Muscle layer of colon (tissue), 2 donors: ENCODE results near the gene DNAH3.
"Not testable (repeated sequence)": the region's sequence is repeated elsewhere in the genome, so short reads cannot be mapped to it uniquely, and the experiment has no call there.

Experiments
- H3K27ac ChIP-seq: one replicate; pipeline ENCODE4 v1.7.0; 2013; ENCODE audit warnings: low read depth, mild to moderate bottlenecking, low read length, moderate library complexity
- H3K27me3 ChIP-seq, 2 donors: one replicate each; pipeline ENCODE4 v1.7.0; 2013; ENCODE audit warnings: low read length in 2 of 2, mild to moderate bottlenecking in 2 of 2; ENCODE audit not compliant: insufficient read depth in 2 of 2, control insufficient read depth in 1 of 2
- H3K36me3 ChIP-seq: one replicate; pipeline ENCODE4 v1.7.0; 2013; ENCODE audit warnings: mild to moderate bottlenecking, low read length; ENCODE audit not compliant: insufficient read depth
- H3K4me1 ChIP-seq: one replicate; pipeline ENCODE4 v1.7.0; 2013; ENCODE audit warnings: mild to moderate bottlenecking, low read length; ENCODE audit not compliant: insufficient read depth
- H3K4me3 ChIP-seq, 2 donors: one replicate each; pipeline ENCODE4 v1.7.0; 2013; ENCODE audit warnings: low read length in 2 of 2, low read depth in 1 of 2, mild to moderate bottlenecking in 1 of 2, moderate library complexity in 1 of 2
- H3K9ac ChIP-seq: one replicate; pipeline ENCODE4 v1.7.0; 2013; ENCODE audit warnings: low read length
- H3K9me3 ChIP-seq: one replicate; pipeline ENCODE4 v1.7.0; 2013; ENCODE audit warnings: mild to moderate bottlenecking, low read length
- donor health status: abdominal sarcoma.
- donor health status: Adenocarcinoma of cecum.

Gene DNAH3

DNA sequence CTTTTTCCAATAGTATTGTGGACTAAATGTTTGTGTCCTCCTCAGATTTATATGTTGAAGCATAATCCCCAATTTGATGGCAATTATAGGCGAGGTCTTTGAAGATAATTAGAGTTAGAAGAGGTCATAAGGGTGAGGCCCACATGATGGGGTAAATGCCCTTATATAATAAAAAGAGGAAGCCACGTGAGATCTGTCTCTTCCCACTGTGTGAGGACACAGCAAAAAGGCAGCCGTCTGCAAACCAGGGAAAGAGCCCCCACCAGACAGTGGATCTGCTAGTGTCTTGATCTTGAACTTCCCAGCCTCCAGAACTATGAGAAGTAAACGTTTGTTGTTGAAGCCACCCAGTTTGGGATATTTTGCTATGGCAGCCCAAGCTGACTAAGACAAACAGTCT is 174.1 kb downstream of the DNAH3 start:
- Histone ChIP-seq H3K4me3 (no peak overlapping the region), H3K4me1 (no peaks in the 10 kb centered on the region), H3K9me3 (no peaks in the 10 kb centered on the region), H3K36me3 (no peaks in the 10 kb centered on the region), H3K27ac (no peak overlapping the region), H3K27me3 (no peaks in the 10 kb centered on the region), H3K9ac (no peak overlapping the region)

DNA sequence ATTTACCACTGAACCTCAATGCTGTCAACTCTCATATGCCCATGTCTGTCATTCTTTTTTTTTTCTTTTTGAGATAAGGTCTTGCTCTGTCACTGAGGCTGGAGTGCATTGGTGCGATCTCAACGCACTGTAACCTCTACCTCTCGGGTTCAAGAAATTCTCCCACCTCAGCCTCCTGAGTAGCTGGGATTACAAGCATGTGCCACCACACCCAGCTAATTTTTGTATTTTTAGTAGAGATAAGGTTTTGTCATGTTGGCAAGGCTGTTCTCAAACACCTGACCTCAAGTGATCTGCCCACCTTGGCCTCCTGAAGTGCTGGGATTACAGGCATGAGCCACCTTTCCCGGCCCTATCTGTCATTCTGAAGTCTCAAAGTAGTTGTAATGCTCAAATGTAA is 177.4 kb downstream of the DNAH3 start:
- H3K4me1 ChIP-seq, H3K4me3 ChIP-seq, H3K36me3 ChIP-seq, H3K27me3 ChIP-seq, H3K9me3 ChIP-seq, H3K9ac ChIP-seq, H3K27ac ChIP-seq: not testable (repeated sequence)

DNA sequence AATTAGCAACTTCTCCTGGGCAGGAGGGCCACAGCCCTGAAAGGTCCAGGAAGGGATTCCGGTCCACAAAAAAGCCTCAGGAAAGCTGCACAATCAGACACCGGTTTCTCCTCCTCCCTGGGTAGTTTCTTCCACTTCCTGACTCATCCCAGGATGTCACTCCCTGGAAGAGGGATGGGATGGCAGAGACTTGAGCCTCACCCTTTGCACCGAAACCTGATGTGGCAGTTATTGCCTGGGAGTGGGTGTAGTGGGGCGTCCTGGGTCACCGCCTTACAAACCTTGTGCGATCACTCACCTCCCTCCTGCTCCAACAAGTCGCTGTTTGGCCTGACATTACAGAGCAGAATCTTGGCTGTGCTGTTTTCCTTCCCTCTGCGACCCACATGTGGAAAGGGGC is 179.2 kb downstream of the DNAH3 start:
- no peaks in the 10 kb centered on the region for H3K4me1 ChIP-seq
- H3K36me3 ChIP-seq, result no peaks in the 10 kb centered on the region
- no peak overlapping the region for H3K4me3 ChIP-seq
- H3K9me3 ChIP-seq, result no peaks in the 10 kb centered on the region
- H3K9ac ChIP-seq, result no peak overlapping the region
- H3K27ac ChIP-seq, result no peak overlapping the region
- no peaks in the 10 kb centered on the region for H3K27me3 ChIP-seq

DNA sequence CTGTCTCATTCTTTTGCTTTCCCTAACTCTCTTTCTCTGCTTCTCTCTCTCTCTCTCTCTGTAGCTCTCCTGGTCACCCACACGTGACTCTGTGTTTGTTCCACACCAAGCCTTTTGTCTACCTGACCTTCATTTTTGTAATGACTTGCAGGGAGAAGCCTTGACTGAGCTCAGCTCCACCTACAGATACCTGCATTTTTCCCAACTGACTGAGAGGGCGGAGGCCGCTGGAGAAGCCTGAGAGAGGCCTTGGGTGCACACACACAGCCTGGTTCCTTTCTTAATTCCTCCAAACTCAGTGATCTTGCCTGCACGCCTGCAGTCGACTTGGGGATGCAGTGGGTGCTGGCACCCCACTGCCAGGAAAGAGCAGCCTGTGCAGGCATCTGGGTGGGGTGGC is 181.3 kb downstream of the DNAH3 start:
- Histone ChIP-seq H3K9me3 (no peaks in the 10 kb centered on the region), H3K4me3 (no peak overlapping the region), H3K27me3 (no peaks in the 10 kb centered on the region), H3K27ac (no peak overlapping the region), H3K36me3 (no peaks in the 10 kb centered on the region), H3K4me1 (no peaks in the 10 kb centered on the region), H3K9ac (no peak overlapping the region)

DNA sequence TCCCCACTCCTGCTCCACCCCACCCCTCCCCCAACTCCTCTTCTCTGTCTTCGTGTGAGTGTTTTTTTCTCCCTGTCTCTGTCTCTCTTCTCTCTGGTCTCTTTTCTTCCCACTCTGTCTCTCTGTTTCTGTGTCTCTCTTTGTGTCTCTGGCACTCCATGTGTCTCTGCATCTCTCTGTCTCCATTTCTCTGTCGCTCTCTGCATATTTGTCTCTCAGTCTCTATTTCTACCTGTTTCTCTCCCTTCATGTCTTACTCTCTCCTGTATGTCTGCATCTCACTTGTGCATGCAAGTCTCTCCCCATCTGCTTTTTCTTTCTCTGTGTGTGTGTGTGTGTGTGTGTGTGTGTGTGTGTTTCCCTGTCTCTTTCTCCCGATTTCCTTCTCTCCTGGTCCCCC is 181.9 kb downstream of the DNAH3 start:
- no peaks in the 10 kb centered on the region for H3K27me3 ChIP-seq
- no peaks in the 10 kb centered on the region for H3K4me1 ChIP-seq
- no peak overlapping the region for H3K27ac ChIP-seq
- H3K36me3 ChIP-seq, result no peaks in the 10 kb centered on the region
- no peak overlapping the region for H3K9ac ChIP-seq
- no peak overlapping the region for H3K4me3 ChIP-seq
- no peaks in the 10 kb centered on the region for H3K9me3 ChIP-seq

DNA sequence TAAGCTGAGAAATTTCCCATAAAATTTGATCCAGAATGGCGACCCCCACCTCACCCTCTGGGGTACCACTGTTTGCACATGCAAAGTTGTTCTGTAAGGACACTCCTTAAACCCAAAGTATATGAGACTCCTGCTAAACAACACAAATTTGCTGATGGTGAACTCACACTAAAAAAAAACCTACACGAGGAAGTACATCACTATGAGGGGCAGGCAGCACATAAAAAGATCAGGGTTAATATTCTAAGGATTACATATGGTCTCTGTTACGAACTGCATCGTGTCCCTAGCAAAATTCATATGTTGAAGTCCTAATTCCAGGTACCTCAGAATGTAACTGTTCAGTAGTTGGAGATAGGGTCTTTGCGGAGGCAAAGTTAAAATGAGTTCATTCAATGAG is 189.7 kb downstream of the DNAH3 start:
- Histone ChIP-seq H3K27me3 (no peaks in the 10 kb centered on the region), H3K4me1 (no peaks in the 10 kb centered on the region), H3K9me3 (no peaks in the 10 kb centered on the region), H3K27ac (no peak overlapping the region), H3K36me3 (no peaks in the 10 kb centered on the region), H3K4me3 (no peak overlapping the region), H3K9ac (no peak overlapping the region)

DNA sequence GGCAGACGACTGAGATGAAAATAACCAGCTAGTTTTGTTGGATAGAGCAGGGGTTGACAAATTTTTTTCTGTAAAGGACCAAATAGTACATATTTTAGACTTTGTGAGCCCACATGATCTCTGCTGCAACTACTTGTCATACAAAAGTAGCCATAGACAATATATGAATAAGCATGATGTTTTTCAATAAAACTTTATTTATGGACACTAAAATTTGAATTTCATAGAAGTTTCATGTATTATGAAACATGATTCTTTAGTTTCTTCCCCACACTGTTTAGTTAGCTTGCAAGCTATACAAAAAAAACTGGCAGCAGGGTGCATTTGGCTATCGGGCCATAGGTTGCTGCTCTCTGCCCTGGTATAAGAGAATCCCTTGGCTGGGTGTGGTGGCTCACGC is 193.5 kb downstream of the DNAH3 start:
- H3K4me1 ChIP-seq, result no peaks in the 10 kb centered on the region
- no peaks in the 10 kb centered on the region for H3K36me3 ChIP-seq
- no peak overlapping the region for H3K9ac ChIP-seq
- H3K27ac ChIP-seq, result no peak overlapping the region
- no peaks in the 10 kb centered on the region for H3K27me3 ChIP-seq
- no peaks in the 10 kb centered on the region for H3K9me3 ChIP-seq
- no peak overlapping the region for H3K4me3 ChIP-seq

DNA sequence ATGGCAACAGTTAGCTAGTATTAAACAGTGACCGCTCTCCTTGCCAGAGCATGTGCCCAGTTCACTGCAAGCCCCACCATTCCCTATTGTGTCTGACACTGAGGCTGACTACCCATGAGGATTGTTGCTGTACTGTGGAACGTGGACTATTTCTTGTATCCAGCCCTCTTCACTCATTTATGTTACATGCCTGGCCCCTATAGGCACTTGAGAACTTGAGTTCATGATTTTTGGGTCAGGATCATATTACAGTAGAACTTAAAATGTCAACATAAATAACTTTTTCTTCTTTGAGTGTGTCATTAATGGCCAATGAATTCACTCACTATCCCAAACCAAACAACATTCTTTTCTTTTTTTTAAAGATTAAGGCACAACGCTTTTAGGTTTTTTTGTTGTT is 194.3 kb downstream of the DNAH3 start:
- Histone ChIP-seq H3K9me3 (no peaks in the 10 kb centered on the region), H3K36me3 (no peaks in the 10 kb centered on the region), H3K4me3 (no peak overlapping the region), H3K27me3 (no peaks in the 10 kb centered on the region), H3K27ac (no peak overlapping the region), H3K9ac (no peak overlapping the region), H3K4me1 (no peaks in the 10 kb centered on the region)

DNA sequence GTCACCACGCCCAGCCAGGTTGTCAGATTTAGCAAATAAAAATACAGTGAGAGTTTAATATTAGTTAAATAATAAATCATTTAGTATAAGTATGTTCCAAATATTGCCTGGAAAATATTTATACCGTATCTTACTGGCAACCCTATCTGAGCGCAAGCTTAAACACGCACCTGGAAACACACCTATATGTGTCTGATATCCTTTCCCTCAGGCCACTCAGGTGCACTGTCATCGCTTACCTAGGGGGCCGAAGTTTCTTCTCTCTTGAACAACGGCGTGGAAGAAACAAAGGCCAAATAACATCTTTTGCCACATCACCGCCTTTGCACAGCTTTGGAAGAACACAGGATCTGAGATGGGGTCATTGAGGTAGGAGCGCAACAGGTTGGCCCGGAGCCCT is 196.1 kb downstream of the DNAH3 start:
- no peaks in the 10 kb centered on the region for H3K27me3 ChIP-seq
- H3K4me3 ChIP-seq, result no peak overlapping the region
- no peaks in the 10 kb centered on the region for H3K9me3 ChIP-seq
- H3K4me1 ChIP-seq, result no peaks in the 10 kb centered on the region
- no peak overlapping the region for H3K9ac ChIP-seq
- no peak overlapping the region for H3K27ac ChIP-seq
- no peaks in the 10 kb centered on the region for H3K36me3 ChIP-seq

DNA sequence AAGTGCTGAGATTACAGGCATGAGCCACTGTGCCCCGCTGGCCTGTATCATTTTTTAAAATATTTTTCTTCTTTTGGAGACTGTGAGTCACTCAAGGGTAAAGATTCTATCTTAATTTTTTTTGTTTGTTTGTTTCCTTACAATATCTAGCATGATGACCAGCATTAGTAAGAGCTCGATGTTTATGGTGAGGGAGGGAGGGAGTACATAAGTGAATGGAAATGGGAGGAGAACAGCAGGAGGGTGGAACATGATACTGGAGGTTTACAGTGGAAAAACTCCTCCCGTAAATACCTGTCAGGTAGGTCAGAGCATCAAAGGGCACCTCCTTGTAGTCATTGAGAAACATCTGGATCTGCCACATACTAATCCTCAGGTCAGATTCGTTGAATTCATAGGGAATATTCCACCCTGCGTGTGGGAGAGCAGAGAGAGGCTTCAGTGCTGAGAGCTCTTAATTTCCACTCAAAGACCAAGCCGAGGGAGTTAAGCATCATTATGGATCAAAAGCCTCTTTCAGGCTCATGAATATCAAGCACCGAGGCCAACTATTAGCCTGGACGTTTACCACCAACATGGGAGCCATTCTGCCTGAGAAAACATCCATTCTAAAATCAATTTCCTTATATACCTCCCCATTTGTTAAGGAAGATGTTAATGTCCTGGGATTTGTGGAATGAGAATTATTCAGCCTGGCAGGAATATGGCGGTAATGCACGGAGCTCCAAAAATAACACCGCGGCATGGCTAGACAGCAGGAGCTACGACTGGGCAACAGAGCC is 198.3 kb downstream of the DNAH3 start:
- no peaks in the 10 kb centered on the region for H3K9me3 ChIP-seq
- no peaks in the 10 kb centered on the region for H3K4me1 ChIP-seq
- H3K9ac ChIP-seq, result no peak overlapping the region
- H3K36me3 ChIP-seq, result no peaks in the 10 kb centered on the region
- H3K27ac ChIP-seq, result no peak overlapping the region
- H3K4me3 ChIP-seq, result no peak overlapping the region
- H3K27me3 ChIP-seq, result no peaks in the 10 kb centered on the region

DNA sequence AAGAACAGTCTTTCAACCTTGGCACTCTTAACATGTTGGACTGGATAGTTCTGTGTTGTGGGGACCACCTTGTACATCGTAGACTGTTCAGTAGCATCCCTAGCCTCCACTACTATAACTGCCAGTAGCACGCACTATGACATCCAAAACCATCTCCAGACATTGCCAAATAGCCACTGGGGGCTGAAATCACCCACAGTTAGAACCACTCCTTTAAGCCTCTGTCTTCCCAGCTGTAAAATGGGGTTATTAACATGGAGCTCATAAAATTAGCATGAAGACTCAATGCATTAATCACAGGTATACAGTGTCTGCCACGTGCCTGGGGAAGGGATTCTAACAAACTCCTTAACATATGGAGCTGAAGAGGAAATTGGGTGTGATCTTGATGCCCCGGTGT is 200.4 kb downstream of the DNAH3 start:
- Histone ChIP-seq H3K27me3 (no peaks in the 10 kb centered on the region), H3K4me1 (no peaks in the 10 kb centered on the region), H3K9me3 (no peaks in the 10 kb centered on the region), H3K36me3 (no peaks in the 10 kb centered on the region), H3K4me3 (no peak overlapping the region), H3K27ac (no peak overlapping the region), H3K9ac (no peak overlapping the region)

DNA sequence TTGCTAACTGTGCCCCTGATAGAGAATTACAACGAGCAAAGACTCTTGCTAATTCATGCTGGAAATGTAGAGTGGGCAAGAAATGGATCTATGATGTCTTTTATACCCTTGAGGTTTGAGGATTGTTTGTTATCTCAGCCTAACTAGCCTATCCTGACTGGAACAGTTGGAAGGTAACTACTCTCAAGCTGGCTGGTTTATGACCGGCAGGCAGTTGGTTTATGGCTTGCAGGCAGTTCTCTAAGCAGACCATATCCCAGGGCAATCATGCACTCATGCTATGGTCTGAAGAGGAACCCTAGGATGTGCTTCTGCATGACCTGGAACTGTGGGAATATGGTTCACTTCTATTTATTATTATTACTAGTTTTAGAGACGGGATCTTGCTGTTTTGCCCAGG is 201.0 kb downstream of the DNAH3 start:
- Histone ChIP-seq H3K4me3 (no peak overlapping the region), H3K9ac (no peak overlapping the region), H3K36me3 (no peaks in the 10 kb centered on the region), H3K27ac (no peak overlapping the region), H3K27me3 (no peaks in the 10 kb centered on the region), H3K4me1 (no peaks in the 10 kb centered on the region), H3K9me3 (no peaks in the 10 kb centered on the region)
